Activated CD8-positive, alpha-beta memory T cell treated with anti-CD3 and anti-CD28 coated beads, Interleukin-2, amount 50 U/mL, for 1 hour (primary cell): ENCODE results near the gene PDE3A.
"Not testable (repeated sequence)": the region's sequence is repeated elsewhere in the genome, so short reads cannot be mapped to it uniquely, and the experiment has no call there.

Source experiments
- DNase-seq: peaks from one replicate; pipeline ENCODE4 v3.0.0-alpha.2; 2020; ENCODE audit errors: extremely low read depth

Gene PDE3A

GRCh38 chr12:20551742-20552442, 183.6 kb downstream of the PDE3A start:
- DNase-seq = not testable (repeated sequence)

GRCh38 chr12:20552586-20552985, 184.2 kb downstream of the PDE3A start:
- not testable (repeated sequence) for DNase-seq

- no peak for DNase-seq
Measured at GRCh38 chr12:20555015-20555414, 186.7 kb downstream of the PDE3A start.

- DNase-seq = no peak
Measured at GRCh38 chr12:20555771-20556170, 187.4 kb downstream of the PDE3A start.

GRCh38 chr12:20557096-20557495, 188.8 kb downstream of the PDE3A start:
- DNase-seq = no peak

- no peak for DNase-seq
Measured at GRCh38 chr12:20560935-20561334, 192.6 kb downstream of the PDE3A start.

- DNase-seq = no peak
Measured at GRCh38 chr12:20561871-20562270, 193.5 kb downstream of the PDE3A start.

GRCh38 chr12:20567413-20567812, 199.1 kb downstream of the PDE3A start:
- no peak for DNase-seq

- no peak for DNase-seq
Measured at GRCh38 chr12:20572451-20572850, 204.1 kb downstream of the PDE3A start.

GRCh38 chr12:20576528-20576927, 208.2 kb downstream of the PDE3A start:
- DNase-seq = no peak

GRCh38 chr12:20577054-20577453, 208.7 kb downstream of the PDE3A start:
- no peak for DNase-seq

- DNase-seq = no peak
Measured at GRCh38 chr12:20578142-20578541, 209.8 kb downstream of the PDE3A start.

- no peak for DNase-seq
Measured at GRCh38 chr12:20585055-20585625, 216.8 kb downstream of the PDE3A start.

- DNase-seq = no peak
Measured at GRCh38 chr12:20585913-20586312, 217.6 kb downstream of the PDE3A start.

- DNase-seq = no peak
Measured at GRCh38 chr12:20588042-20588441, 219.7 kb downstream of the PDE3A start.

- DNase-seq = no peak
Measured at GRCh38 chr12:20590570-20590969, 222.2 kb downstream of the PDE3A start.

GRCh38 chr12:20592556-20592955, 224.2 kb downstream of the PDE3A start:
- no peak for DNase-seq

GRCh38 chr12:20593611-20594010, 225.3 kb downstream of the PDE3A start:
- no peak for DNase-seq

- DNase-seq = no peak
Measured at GRCh38 chr12:20596061-20596460, 227.7 kb downstream of the PDE3A start.

GRCh38 chr12:20599757-20600156, 231.4 kb downstream of the PDE3A start:
- DNase-seq = no peak

- no peak for DNase-seq
Measured at GRCh38 chr12:20601668-20602280, 233.4 kb downstream of the PDE3A start.

- no peak for DNase-seq
Measured at GRCh38 chr12:20602641-20603391, 234.5 kb downstream of the PDE3A start.
